A549 (cell line): ENCODE data around the gene PIK3R6. TPM values are rescaled to one million over a fixed set of nuclear protein-coding genes. Genes with fewer than 3 reads are reported as not detected.

Experiments
- ATAC-seq, 2 experiments: fragments of 200-7000 bp in 1 of 2; fragments of >200 bp in 1 of 2; cut with Nextera tagmentation in 1 of 2; cut with Tn5 transposase in 1 of 2; 3 replicates each; pipeline versions ENCODE4 v1.8.0 to v1.9.1; 2018 to 2020; ENCODE audit warnings: mild to moderate bottlenecking in 1 of 2, moderate library complexity in 1 of 2
- CTCF ChIA-PET: fragments of 300-600 bp; sonication (Branson Sonifier 250); formaldehyde crosslinking; extraction: SDS; loops from one replicate; lab custom pipeline; 2021; ENCODE audit warnings: antibody characterized with exemption, inconsistent platforms; lab: Yijun Ruan, JAX
- POLR2A ChIA-PET: fragments of 350-600 bp; formaldehyde crosslinking; extraction: SDS; loops from one replicate; lab custom pipeline; 2021; ENCODE audit warnings: antibody characterized with exemption, inconsistent platforms; lab: Yijun Ruan, JAX
- DNase-seq, 2 experiments: peaks; one replicate each; pipeline versions ENCODE4 v3.0.0 to v3.0.0-alpha.2; 2011 to 2016; ENCODE audit warnings: low read depth in 1 of 2, low spot score in 1 of 2
- FAIRE-seq: peaks from 2 replicates; lab custom pipeline; 2011; peaks lifted over from hg19 to GRCh38; lab: Jason Lieb, UNC
- H3K27ac ChIP-seq, 2 experiments: fragments of >200 bp; sonication (Bioruptor Twin); formaldehyde crosslinking; 3 replicates each; pipeline ENCODE4 v1.5.1; 2016 to 2017
- H3K4me1 ChIP-seq: fragments of >200 bp; sonication (Bioruptor Twin); formaldehyde crosslinking; 3 replicates; pipeline ENCODE4 v1.6.1; 2016
- H3K4me2 ChIP-seq: fragments of >200 bp; sonication (Bioruptor Twin); formaldehyde crosslinking; 3 replicates; pipeline ENCODE4 v1.6.1; 2016
- H3K4me3 ChIP-seq: fragments of >200 bp; sonication (Bioruptor Twin); formaldehyde crosslinking; 3 replicates; pipeline ENCODE4 v1.5.1; 2016
- H3K9me3 ChIP-seq: fragments of >200 bp; sonication (Bioruptor Twin); formaldehyde crosslinking; 3 replicates; pipeline ENCODE4 v1.6.1; 2016
- CBX2 ChIP-seq: fragments of 200-600 bp; sonication (generic); IDR thresholded peaks from 2 replicates; pipeline ENCODE4 v1.6.1; 2016; ENCODE audit warnings: low read depth, mild to moderate bottlenecking, borderline replicate concordance
- CHD2 ChIP-seq: fragments of 150-350 bp; IDR thresholded peaks from 2 replicates; pipeline ENCODE4 v1.6.1; 2014; ENCODE audit warnings: low read length; ENCODE audit not compliant: partially characterized antibody
- CHD4 ChIP-seq: fragments of 200-600 bp; sonication (generic); IDR thresholded peaks from 2 replicates; pipeline ENCODE4 v1.6.1; 2016; ENCODE audit warnings: antibody characterized with exemption, mild to moderate bottlenecking, borderline replicate concordance
- EHMT2 ChIP-seq: fragments of 200-600 bp; sonication (generic); IDR thresholded peaks from 2 replicates; pipeline ENCODE4 v1.6.1; 2016; ENCODE audit warnings: antibody characterized with exemption, low read depth, mild to moderate bottlenecking, moderate library complexity
- ESRRA ChIP-seq: fragments of 150-350 bp; IDR thresholded peaks from 2 replicates; pipeline ENCODE4 v1.6.1; 2014; ENCODE audit warnings: mild to moderate bottlenecking, low read length, borderline replicate concordance
- FOXS1 ChIP-seq: fragments of 250-450 bp; sonication (Bioruptor Pico); IDR thresholded peaks from 2 replicates; pipeline ENCODE4 v1.5.0; 2020; ENCODE audit warnings: mild to moderate bottlenecking, moderate library complexity
- GATA3 ChIP-seq: IDR thresholded peaks from 2 replicates; pipeline ENCODE4 v1.6.1; 2012; ENCODE audit warnings: borderline replicate concordance
- HDAC2 ChIP-seq: fragments of 200-600 bp; sonication (generic); IDR thresholded peaks from 2 replicates; pipeline ENCODE4 v1.6.1; 2016
- HMGXB4 ChIP-seq: fragments of 250-450 bp; sonication (Bioruptor Pico); IDR thresholded peaks from 2 replicates; pipeline ENCODE4 v1.5.0; 2021; ENCODE audit warnings: mild to moderate bottlenecking, moderate library complexity, borderline replicate concordance
- HOXB13 ChIP-seq: fragments of 250-450 bp; sonication (Bioruptor Pico); IDR thresholded peaks from 2 replicates; pipeline ENCODE4 v1.5.0; 2020; ENCODE audit warnings: low read depth, mild to moderate bottlenecking, moderate library complexity
- HOXB5 ChIP-seq: fragments of 250-450 bp; sonication (Bioruptor Pico); IDR thresholded peaks from 2 replicates; pipeline ENCODE4 v1.5.0; 2020; ENCODE audit warnings: mild to moderate bottlenecking, moderate library complexity
- NFE2L2 ChIP-seq: fragments of 150-350 bp; conservative IDR thresholded peaks from 2 replicates; pipeline ENCODE4 v1.6.1; 2014; ENCODE audit warnings: low read length
- NPAS2 ChIP-seq: fragments of 250-450 bp; sonication (Bioruptor Pico); IDR thresholded peaks from 2 replicates; pipeline ENCODE4 v1.8.0; 2022; ENCODE audit warnings: mild to moderate bottlenecking, moderate library complexity, borderline replicate concordance
- NR3C1 ChIP-seq: fragments of >200 bp; sonication (Bioruptor Twin); formaldehyde crosslinking; IDR thresholded peaks from 3 replicates; pipeline ENCODE4 v1.6.1; 2017
- PBX3 ChIP-seq: IDR thresholded peaks from 2 replicates; pipeline ENCODE4 v1.6.1; 2012
- POLR2A ChIP-seq: IDR thresholded peaks from 2 replicates; pipeline ENCODE4 v1.6.1; 2012; ENCODE audit warnings: mild to moderate bottlenecking, low read length
- RNF2 ChIP-seq: fragments of 200-600 bp; sonication (generic); IDR thresholded peaks from 2 replicates; pipeline ENCODE4 v1.6.1; 2016; ENCODE audit warnings: low read depth, mild to moderate bottlenecking, antibody characterized with exemption, moderate library complexity, borderline replicate concordance
- TFCP2L1 ChIP-seq: fragments of 250-450 bp; sonication (Bioruptor Pico); IDR thresholded peaks from 2 replicates; pipeline ENCODE4 v1.5.0; 2021; ENCODE audit warnings: mild to moderate bottlenecking
- USF2 ChIP-seq: fragments of 450-650 bp; IDR thresholded peaks from 2 replicates; pipeline ENCODE4 v1.6.1; 2014; ENCODE audit warnings: antibody characterized with exemption
- ZNF302 ChIP-seq: fragments of 250-450 bp; sonication (Bioruptor Pico); IDR thresholded peaks from 2 replicates; pipeline ENCODE4 v1.9.0; 2021; ENCODE audit warnings: inconsistent platforms, mild to moderate bottlenecking, moderate library complexity
- WGBS: methylation state at CpG from one replicate; pipeline ENCODE4 v1.1.6; 2017; ENCODE audit errors: missing lambda C conversion rate; 5-methylcytosine and 5-hydroxymethylcytosine counted together
- polyA plus RNA-seq, 4 experiments: library from polyadenylated mRNA; depleted of rRNA in 3 of 4; stranded (reverse); fragments of >200 nt; fragmentation: RNase III in 1 of 4; extraction: RNeasy Plus Mini Kit Qiagen cat#74134 plus additional on column Dnase treatment in 1 of 4; gene quantifications; 2 replicates in 3 of 4; 3 replicates in 1 of 4; pipeline ENCODE4 v1.2.3, GENCODE V29; 2011 to 2017

PIK3R6 gene
- polyA plus RNA-seq, 2 of the 4 experiments (the other 2 are of a cell fraction): not detected

GRCh38 chr17:8905331-8905730, 37.9 kb upstream of the PIK3R6 start (continued):
- TF ChIP-seq USF2 (no peak), PBX3 (no peak), FOXS1 (CRISPR knock-in tag) (no peak), CHD4 (no peak), CHD2 (no peak), HMGXB4 (CRISPR knock-in tag) (no peak)
- TF ChIP-seq, all 56 proteins: peak for 0

GRCh38 chr17:8904686-8905085, 37.2 kb upstream of the PIK3R6 start:
- FAIRE-seq (no peak), ATAC-seq (no peak), DNase-seq (no peak)
- WGBS: 5% methylated on average over 5 of the region's 5 CpGs
- Histone ChIP-seq H3K27ac (no peak overlapping the region), H3K4me1 (no peaks in the 10 kb centered on the region), H3K9me3 (no peaks in the 10 kb centered on the region), H3K4me3 (no peak overlapping the region), H3K4me2 (no peak overlapping the region)
- TF ChIP-seq HOXB5 (CRISPR knock-in tag) (no peak), TFCP2L1 (CRISPR knock-in tag) (no peak), ZNF302 (CRISPR knock-in tag) (no peak), NR3C1 (no peak), GATA3 (no peak), RNF2 (no peak), ESRRA (no peak), HOXB13 (CRISPR knock-in tag) (no peak), NPAS2 (CRISPR knock-in tag) (no peak), EHMT2 (no peak), NFE2L2 (no peak), HDAC2 (no peak), HMGXB4 (CRISPR knock-in tag) (no peak), POLR2A (no peak), CBX2 (no peak), PBX3 (no peak)
- ChIA-PET CTCF (interaction anchor here (1.0 to 2.0 kb wide), 2 partner anchors 9 to 16 kb away, joined by 3 to 8 read pairs; no protein-coding TSS in a partner anchor), POLR2A (no interaction called here)
